H1 (cell line): ENCODE data around the gene C14orf132. TPM values are rescaled to one million over a fixed set of nuclear protein-coding genes. Genes with fewer than 3 reads are reported as not detected.

Source experiments
- CTCF ChIA-PET: fragments of 300-600 bp; sonication (Branson Sonifier 250); formaldehyde crosslinking; loops from one replicate; lab custom pipeline; 2021; ENCODE audit not compliant: partially characterized antibody; lab: Charles Lee
- POLR2A ChIA-PET: fragments of 300-600 bp; sonication (Branson Sonifier 250); formaldehyde crosslinking; loops from one replicate; lab custom pipeline; 2021; ENCODE audit warnings: inconsistent platforms; ENCODE audit not compliant: partially characterized antibody; lab: Charles Lee
- DNase-seq, 2 experiments: peaks; one replicate each; pipeline versions ENCODE4 v3.0.0 to v3.0.0-alpha.2; 2010 to 2022; ENCODE audit warnings: low spot score in 2 of 2, low read depth in 1 of 2, mixed read lengths in 1 of 2
- FAIRE-seq: peaks from 2 replicates; lab custom pipeline; 2011; peaks lifted over from hg19 to GRCh38; lab: Jason Lieb, UNC
- H2AFZ ChIP-seq: 2 replicates; pipeline ENCODE4 v1.8.1; 2012; ENCODE audit warnings: low read length, inconsistent platforms
- H2AK5ac ChIP-seq: 2 replicates; pipeline ENCODE4 v1.6.1; 2013; ENCODE audit warnings: low read depth, low read length
- H2BK120ac ChIP-seq: replicated peaks from 2 replicates; pipeline ENCODE3; 2013; ENCODE audit warnings: low read depth, low read length, inconsistent platforms
- H2BK12ac ChIP-seq: 2 replicates; pipeline ENCODE4 v1.6.1; 2013; ENCODE audit warnings: low read depth, low read length
- H2BK15ac ChIP-seq: 2 replicates; pipeline ENCODE4 v1.6.1; 2013; ENCODE audit warnings: low read length
- H2BK20ac ChIP-seq: 2 replicates; pipeline ENCODE4 v1.6.1; 2013; ENCODE audit warnings: low read length
- H2BK5ac ChIP-seq: 2 replicates; pipeline ENCODE4 v1.6.1; 2013; ENCODE audit warnings: low read depth, low read length
- H3K14ac ChIP-seq: 2 replicates; pipeline ENCODE4 v1.6.1; 2013; ENCODE audit warnings: inconsistent platforms; ENCODE audit not compliant: insufficient read length
- H3K18ac ChIP-seq: 2 replicates; pipeline ENCODE4 v1.6.1; 2013; ENCODE audit warnings: low read length; ENCODE audit errors: extremely low read depth
- H3K23ac ChIP-seq: 2 replicates; pipeline ENCODE4 v1.6.1; 2013; ENCODE audit warnings: inconsistent platforms; ENCODE audit not compliant: insufficient read length
- H3K23me2 ChIP-seq: 2 replicates; pipeline ENCODE4 v1.6.1; 2013; ENCODE audit warnings: low read depth, low read length
- H3K27ac ChIP-seq: 2 replicates; pipeline ENCODE4 v1.6.1; 2011; ENCODE audit warnings: low read depth, low read length, inconsistent platforms
- H3K27me3 ChIP-seq, 4 experiments: replicated peaks in 1 of 4; 1 replicate in 1 of 4; 2 replicates in 3 of 4; pipeline versions ENCODE4 v1.6.1 to v1.8.1; 2011 to 2013; ENCODE audit warnings: low read length in 3 of 4, mild to moderate bottlenecking in 3 of 4, inconsistent platforms in 2 of 4, mixed read lengths in 2 of 4, moderate library complexity in 1 of 4; ENCODE audit not compliant: control insufficient read depth in 3 of 4, insufficient read depth in 3 of 4; ENCODE audit errors: extremely low read depth in 1 of 4
- H3K36me3 ChIP-seq, 4 experiments: 2 replicates each; pipeline versions ENCODE4 v1.6.1 to v1.8.1; 2011 to 2013; ENCODE audit warnings: mild to moderate bottlenecking in 4 of 4, low read length in 3 of 4, moderate library complexity in 2 of 4, control low read depth in 1 of 4, inconsistent platforms in 1 of 4; ENCODE audit not compliant: insufficient read depth in 4 of 4, control insufficient read depth in 2 of 4
- H3K4ac ChIP-seq: replicated peaks from 2 replicates; pipeline ENCODE3; 2013; ENCODE audit warnings: low read length, low read depth, mixed read lengths, inconsistent platforms; ENCODE audit not compliant: insufficient read length
- H3K4me1 ChIP-seq, 4 experiments: replicated peaks in 1 of 4; 1 replicate in 1 of 4; 2 replicates in 3 of 4; pipeline versions ENCODE4 v1.6.1 to v1.8.1; 2011 to 2013; ENCODE audit warnings: low read length in 3 of 4, inconsistent platforms in 2 of 4, mixed read lengths in 1 of 4; ENCODE audit not compliant: insufficient read depth in 4 of 4, control insufficient read depth in 3 of 4
- H3K4me2 ChIP-seq, 2 experiments: 2 replicates each; pipeline versions ENCODE4 v1.6.1 to v1.8.1; 2011 to 2013; ENCODE audit warnings: low read depth in 2 of 2, low read length in 2 of 2, control low read depth in 1 of 2, inconsistent platforms in 1 of 2, mild to moderate bottlenecking in 1 of 2; ENCODE audit not compliant: insufficient read depth in 1 of 2
- H3K4me3 ChIP-seq, 4 experiments: fragments of 200-600, 300-600 bp in 1 of 4; sonication (generic), shearing (Covaris generic), sonication (Bioruptor Twin) in 1 of 4; 2 replicates each; pipeline versions ENCODE4 v1.5.1 to v1.8.1; 2011 to 2016; ENCODE audit warnings: low read length in 4 of 4, low read depth in 3 of 4, control low read depth in 2 of 4, inconsistent platforms in 2 of 4, mild to moderate bottlenecking in 2 of 4, mixed read lengths in 1 of 4, moderate library complexity in 1 of 4; ENCODE audit not compliant: insufficient read depth in 2 of 4; ENCODE audit errors: extremely low read depth in 1 of 4
- H3K56ac ChIP-seq: replicated peaks from 2 replicates; pipeline ENCODE3; 2013; ENCODE audit warnings: low read depth, mild to moderate bottlenecking, mixed read lengths, low read length, inconsistent platforms; ENCODE audit not compliant: insufficient read length
- H3K79me1 ChIP-seq: 2 replicates; pipeline ENCODE4 v1.6.1; 2013; ENCODE audit warnings: low read depth, low read length, control low read depth
- H3K79me2 ChIP-seq, 2 experiments: 2 replicates each; pipeline versions ENCODE4 v1.6.1 to v1.8.1; 2012 to 2013; ENCODE audit warnings: low read length in 2 of 2, mild to moderate bottlenecking in 2 of 2, inconsistent platforms in 1 of 2; ENCODE audit not compliant: insufficient read depth in 2 of 2, control insufficient read depth in 1 of 2
- H3K9ac ChIP-seq, 4 experiments: replicated peaks in 1 of 4; 1 replicate in 1 of 4; 2 replicates in 3 of 4; pipeline versions ENCODE4 v1.6.1 to v1.8.1; 2011 to 2013; ENCODE audit warnings: low read depth in 3 of 4, low read length in 3 of 4, control low read depth in 2 of 4, mild to moderate bottlenecking in 2 of 4, moderate library complexity in 2 of 4, inconsistent platforms in 1 of 4; ENCODE audit errors: extremely low read depth in 1 of 4
- H3K9me3 ChIP-seq, 2 experiments: 2 replicates each; pipeline versions ENCODE4 v1.6.1 to v1.8.1; 2012 to 2013; ENCODE audit warnings: mild to moderate bottlenecking in 2 of 2, moderate library complexity in 2 of 2, control low read depth in 1 of 2, inconsistent platforms in 1 of 2, low read depth in 1 of 2, low read length in 1 of 2, mixed read lengths in 1 of 2; ENCODE audit not compliant: insufficient read depth in 2 of 2
- H4K20me1 ChIP-seq, 2 experiments: replicated peaks in 1 of 2; 2 replicates each; pipeline versions ENCODE3 to v1.8.1; 2011 to 2013; ENCODE audit warnings: inconsistent platforms in 2 of 2, low read length in 2 of 2, mild to moderate bottlenecking in 1 of 2; ENCODE audit not compliant: insufficient read depth in 2 of 2, control insufficient read depth in 1 of 2
- H4K5ac ChIP-seq: 2 replicates; pipeline ENCODE4 v1.6.1; 2013; ENCODE audit warnings: low read length, low read depth, mixed read lengths, inconsistent platforms; ENCODE audit not compliant: insufficient read length
- H4K8ac ChIP-seq: 2 replicates; pipeline ENCODE4 v1.8.0; 2013; ENCODE audit warnings: mild to moderate bottlenecking, moderate library complexity, low read length, inconsistent platforms; ENCODE audit not compliant: insufficient read depth; ENCODE audit errors: extremely low read depth
- H4K91ac ChIP-seq: replicated peaks from 2 replicates; pipeline ENCODE3; 2013; ENCODE audit warnings: low read length, mixed read lengths, inconsistent platforms; ENCODE audit not compliant: insufficient read length
- EP300 ChIP-seq, 2 experiments: IDR thresholded peaks; 1 replicate in 1 of 2; 2 replicates in 1 of 2; pipeline ENCODE4 v1.6.1; 2011 to 2012; ENCODE audit warnings: low read depth in 2 of 2, low read length in 2 of 2, mild to moderate bottlenecking in 2 of 2, borderline replicate concordance in 1 of 2, inconsistent platforms in 1 of 2, moderate library complexity in 1 of 2
- POU5F1 ChIP-seq: IDR thresholded peaks from 2 replicates; pipeline ENCODE4 v1.6.1; 2011; ENCODE audit warnings: low read depth, mild to moderate bottlenecking, low read length, moderate library complexity
- RAD21 ChIP-seq, 2 experiments: IDR thresholded peaks in 1 of 2; conservative IDR thresholded peaks in 1 of 2; 2 replicates each; pipeline ENCODE4 v1.6.1; 2011; ENCODE audit warnings: low read depth in 2 of 2, low read length in 2 of 2, improper control_type of control experiment in 1 of 2, inconsistent platforms in 1 of 2, mild to moderate bottlenecking in 1 of 2, moderate library complexity in 1 of 2
- SUZ12 ChIP-seq: fragments of 200-600 bp; sonication (generic); IDR thresholded peaks from 2 replicates; pipeline ENCODE4 v1.6.1; 2012; ENCODE audit warnings: mild to moderate bottlenecking, inconsistent platforms, low read length, moderate library complexity, mixed read lengths
- WGBS, 2 experiments: shearing (Covaris generic) in 1 of 2; methylation state at CpG; one replicate each; pipeline versions ENCODE4 v1.1.6 to v1.1.7; 2013 to 2015; ENCODE audit warnings: low lambda C conversion rate in 2 of 2, mixed read lengths in 2 of 2, inconsistent platforms in 1 of 2, low coverage in 1 of 2, missing lambda C conversion rate in 1 of 2; ENCODE audit not compliant: insufficient replicate concordance in 2 of 2, insufficient coverage in 1 of 2, insufficient read length in 1 of 2; ENCODE audit errors: extremely low coverage in 1 of 2, missing lambda C conversion rate in 1 of 2; 5-methylcytosine and 5-hydroxymethylcytosine counted together
- polyA plus RNA-seq, 7 experiments: library from polyadenylated mRNA; depleted of rRNA in 3 of 7; stranded (reverse) in 5 of 7; unstranded in 2 of 7; fragments of >200 nt in 5 of 7; fragments of 200-250 nt in 2 of 7; gene quantifications; 1 replicate in 5 of 7; 2 replicates in 1 of 7; 4 replicates in 1 of 7; pipeline versions ENCODE4 v1.2.1 to v1.2.3, GENCODE V29; 2011 to 2013; ENCODE audit warnings: missing spikeins in 2 of 7, mixed read lengths in 2 of 7
- total RNA-seq: library from RNA; stranded (reverse); fragmentation: NEBNext Ultra II Directional; extraction: Animal tissue kit (Norgen Biotek cat#: 25700); gene quantifications from 2 replicates; pipeline ENCODE4 v1.2.1, GENCODE V29; 2021

The C14orf132 gene
- total and polyA plus RNA-seq, 2 of the 8 experiments (the other 6 are each of a cell fraction or from before 2014, with no cell fraction given) = 11.7 to 32.5 TPM

DNA sequence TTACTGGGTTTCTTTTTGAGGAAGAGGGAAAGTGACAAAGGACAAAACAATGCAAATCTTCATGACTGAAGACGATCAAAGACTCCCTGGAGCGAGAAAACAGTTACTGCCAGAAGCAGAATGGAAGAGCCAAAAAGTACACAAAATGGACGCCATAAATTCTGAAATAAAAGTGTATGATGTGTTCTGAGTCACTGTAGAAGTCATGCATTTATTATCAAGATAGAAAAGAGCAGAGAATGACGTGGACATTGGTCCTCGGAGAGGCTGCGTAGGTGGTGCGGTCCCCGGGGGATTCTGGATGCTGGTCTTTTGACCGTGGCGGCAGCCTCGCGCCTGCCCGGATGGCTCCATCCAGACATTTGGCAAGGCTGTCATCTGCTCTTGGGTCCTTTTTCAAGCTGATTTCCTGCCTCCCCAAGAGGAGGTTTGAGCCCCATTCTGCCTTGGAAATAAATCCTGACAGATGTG is 52.8 kb downstream of the C14orf132 start:
- FAIRE-seq = no peak
- CTCF ChIA-PET = interaction anchor here (1.0 to 5.3 kb wide), 11 partner anchors 9 to 535 kb away, joined by 3 to 23 read pairs (median 4); no protein-coding TSS in a partner anchor
- no peak overlapping the region for H3K9ac ChIP-seq

More for the DNA sequence above, 52.8 kb downstream of the C14orf132 start:
- POLR2A ChIA-PET = no interaction called here
- no peak overlapping the region for H2AK5ac ChIP-seq
- H4K91ac ChIP-seq = no peak overlapping the region
- WGBS, 2 experiments = 92% methylated on average over 13 of the region's 13 CpGs; no CpG with 5 or more reads in 1 of the 2 experiments
- H3K23ac ChIP-seq = no peak overlapping the region
- H3K4me3 ChIP-seq = no peak overlapping the region
- no peak overlapping the region for H3K56ac ChIP-seq
- no peaks in the 10 kb centered on the region for H3K79me2 ChIP-seq
- H3K36me3 ChIP-seq = peaks cover 0 to 7% (median 2%) of the 10 kb centered on the region in 4 experiments; a peak in 5 of 8 replicates
- no peak overlapping the region for H4K8ac ChIP-seq
- no peak overlapping the region for H3K4me2 ChIP-seq
- H3K79me1 ChIP-seq = no peaks in the 10 kb centered on the region
- H2BK20ac ChIP-seq = no peak overlapping the region
- no peak overlapping the region for H3K18ac ChIP-seq
- H2BK5ac ChIP-seq = no peak overlapping the region
- no peak for DNase-seq
- H2BK120ac ChIP-seq = no peak overlapping the region
- H2BK15ac ChIP-seq = no peak overlapping the region
- no peaks in the 10 kb centered on the region for H3K23me2 ChIP-seq
- H3K4ac ChIP-seq = no peak overlapping the region
- no peak overlapping the region for H3K14ac ChIP-seq
- H2BK12ac ChIP-seq = no peak overlapping the region
- no peaks in the 10 kb centered on the region for H3K9me3 ChIP-seq
- TF ChIP-seq RAD21 (IDR thresholded peaks at IDR 0.05 in 1 of 2, conservative IDR thresholded peaks at IDR 0.05 in 1 of 2; ENCODE audit: low read depth in 2 of 2, low read length in 2 of 2) (no peak), EP300 (IDR thresholded peaks at IDR 0.05; ENCODE audit: borderline replicate concordance in 1 of 2, low read depth in 2 of 2, low read length in 2 of 2) (no peak), POU5F1 (no peak), SUZ12 (no peak)
- H2AFZ ChIP-seq = no peak overlapping the region
- peaks cover 6 to 11% (median 9%) of the 10 kb centered on the region in 4 experiments for H3K4me1 ChIP-seq
- H4K5ac ChIP-seq = no peak overlapping the region
- H3K27ac ChIP-seq = no peak overlapping the region
- H4K20me1 ChIP-seq = peaks cover 0 to 1% of the 10 kb centered on the region in 2 experiments
- H3K27me3 ChIP-seq = no peaks in the 10 kb centered on the region
